ENCODE results near the gene WRAP73. TPM values are rescaled to one million over a fixed set of nuclear protein-coding genes. Genes with fewer than 3 reads are reported as not detected.

WRAP73 gene, protein sequence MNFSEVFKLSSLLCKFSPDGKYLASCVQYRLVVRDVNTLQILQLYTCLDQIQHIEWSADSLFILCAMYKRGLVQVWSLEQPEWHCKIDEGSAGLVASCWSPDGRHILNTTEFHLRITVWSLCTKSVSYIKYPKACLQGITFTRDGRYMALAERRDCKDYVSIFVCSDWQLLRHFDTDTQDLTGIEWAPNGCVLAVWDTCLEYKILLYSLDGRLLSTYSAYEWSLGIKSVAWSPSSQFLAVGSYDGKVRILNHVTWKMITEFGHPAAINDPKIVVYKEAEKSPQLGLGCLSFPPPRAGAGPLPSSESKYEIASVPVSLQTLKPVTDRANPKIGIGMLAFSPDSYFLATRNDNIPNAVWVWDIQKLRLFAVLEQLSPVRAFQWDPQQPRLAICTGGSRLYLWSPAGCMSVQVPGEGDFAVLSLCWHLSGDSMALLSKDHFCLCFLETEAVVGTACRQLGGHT
- 10 to 100 TPM; 26.1 to 30.7 TPM for total RNA-seq
- 33.8 TPM for polyA plus RNA-seq

DNA sequence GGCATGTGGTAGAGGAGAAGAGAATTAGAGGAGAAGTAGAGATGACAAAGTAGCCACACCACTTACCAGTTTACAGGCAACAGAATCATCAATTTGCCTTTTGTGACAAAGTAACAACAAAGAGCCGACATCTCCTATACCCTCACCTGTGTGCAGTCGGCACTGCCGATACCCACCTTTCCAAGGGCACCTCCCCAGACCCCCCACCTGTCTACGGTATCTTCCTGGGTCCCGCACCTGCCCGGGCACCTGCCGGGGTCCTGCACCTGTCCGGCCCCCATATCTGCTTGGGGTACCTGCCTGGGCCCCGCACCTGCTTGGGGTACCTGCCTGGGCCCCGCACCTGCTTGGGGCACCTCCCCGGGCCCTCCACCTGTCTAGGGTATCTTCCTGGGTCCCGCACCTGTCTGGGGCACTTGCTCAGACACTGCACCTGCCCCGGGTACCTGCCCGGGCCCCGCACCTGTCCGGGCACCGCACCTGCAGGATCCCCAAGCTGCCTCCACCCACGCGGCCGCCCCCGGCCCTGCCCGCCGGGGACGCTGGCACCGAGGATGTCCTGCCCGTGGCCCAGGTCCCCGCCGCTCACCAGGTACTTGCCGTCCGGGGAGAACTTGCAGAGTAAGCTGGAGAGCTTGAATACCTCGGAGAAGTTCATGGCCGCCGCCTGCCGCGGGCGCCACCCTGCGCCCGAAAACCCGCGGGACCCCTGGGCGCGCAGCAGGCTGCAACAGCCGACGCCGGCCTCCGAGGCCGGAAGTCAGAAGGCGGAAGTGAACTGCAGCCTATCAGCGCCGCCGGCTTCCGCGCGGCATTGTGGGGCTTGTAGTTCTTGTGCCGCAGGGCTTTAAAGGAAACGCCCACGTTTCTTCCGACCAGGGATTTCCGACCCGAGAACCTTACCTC, at the start of gene WRAP73:
WRAP73 (minus strand) TSS at position 762 of the 906 bp plus-strand sequence; CDS start at position 658, 104 bp downstream.
- ChIA-PET POLR2A (no interaction called here), CTCF (interaction anchor here (1.0 kb wide), 1 partner anchor 31 kb away, joined by 4 read pairs; no protein-coding TSS in a partner anchor)
- no peaks in the 10 kb centered on the region for H3K9me3 Mint-ChIP-seq
- peak within 1 kb of the TSS; percentile 39 to 85 (median 78) for H3K27ac Mint-ChIP-seq
- H3K4me1 Mint-ChIP-seq: peaks cover 23 to 43% (median 32%) of the 10 kb centered on the region in 3 donors
- peak within 1 kb of the TSS; percentile 68 for H3K27ac ChIP-seq (ENCODE audit: low read depth, low read length)
- H3K9me3 ChIP-seq (ENCODE audit: low read length): no peaks in the 10 kb centered on the region
- H3K4me3 ChIP-seq (ENCODE audit: low read length): peak within 1 kb of the TSS; percentile 88
- H3K4me1 ChIP-seq (ENCODE audit: insufficient read depth, low read length): peaks cover 32% of the 10 kb centered on the region
- peaks cover 10% of the 10 kb centered on the region for H3K36me3 ChIP-seq (ENCODE audit: insufficient read depth, low read length)
- DNase-seq: peak; percentile 78 to 91 (median 87)
- H3K27me3 Mint-ChIP-seq: peaks cover 19 to 24% of the 10 kb centered on the region in 2 donors
- H3K4me3 Mint-ChIP-seq: peak within 1 kb of the TSS; percentile 80 to 93 (median 85)
- peaks cover 0 to 39% (median 6%) of the 10 kb centered on the region in 3 donors for H3K36me3 Mint-ChIP-seq
- peaks cover 20% of the 10 kb centered on the region for H3K27me3 ChIP-seq (ENCODE audit: insufficient read depth, low read length, poor library complexity, severe bottlenecking)

DNA sequence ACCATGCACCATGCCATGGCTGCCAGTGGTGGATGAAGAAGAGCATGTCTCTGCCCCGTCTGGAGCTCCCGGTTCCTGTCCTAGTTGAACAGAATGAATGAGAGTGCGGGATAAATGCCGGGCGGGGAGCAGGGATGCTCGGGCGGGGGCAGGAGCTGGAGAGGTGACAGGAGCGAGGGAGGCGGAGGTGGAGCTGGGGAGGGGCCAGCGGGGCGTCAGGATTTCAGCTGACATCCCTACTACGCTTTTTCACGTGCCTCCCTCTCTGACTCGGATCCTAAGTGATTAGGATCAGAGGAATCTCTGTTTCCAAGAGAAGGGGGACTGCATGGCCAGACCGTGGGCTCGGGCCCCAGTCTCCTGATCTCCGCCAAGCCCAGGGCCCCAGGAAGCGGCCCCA, 49.7 kb upstream of the WRAP73 start:
- no peak overlapping the region for H3K4me3 Mint-ChIP-seq
- POLR2A ChIA-PET: no interaction called here
- no peaks in the 10 kb centered on the region for H3K9me3 Mint-ChIP-seq

DNA sequence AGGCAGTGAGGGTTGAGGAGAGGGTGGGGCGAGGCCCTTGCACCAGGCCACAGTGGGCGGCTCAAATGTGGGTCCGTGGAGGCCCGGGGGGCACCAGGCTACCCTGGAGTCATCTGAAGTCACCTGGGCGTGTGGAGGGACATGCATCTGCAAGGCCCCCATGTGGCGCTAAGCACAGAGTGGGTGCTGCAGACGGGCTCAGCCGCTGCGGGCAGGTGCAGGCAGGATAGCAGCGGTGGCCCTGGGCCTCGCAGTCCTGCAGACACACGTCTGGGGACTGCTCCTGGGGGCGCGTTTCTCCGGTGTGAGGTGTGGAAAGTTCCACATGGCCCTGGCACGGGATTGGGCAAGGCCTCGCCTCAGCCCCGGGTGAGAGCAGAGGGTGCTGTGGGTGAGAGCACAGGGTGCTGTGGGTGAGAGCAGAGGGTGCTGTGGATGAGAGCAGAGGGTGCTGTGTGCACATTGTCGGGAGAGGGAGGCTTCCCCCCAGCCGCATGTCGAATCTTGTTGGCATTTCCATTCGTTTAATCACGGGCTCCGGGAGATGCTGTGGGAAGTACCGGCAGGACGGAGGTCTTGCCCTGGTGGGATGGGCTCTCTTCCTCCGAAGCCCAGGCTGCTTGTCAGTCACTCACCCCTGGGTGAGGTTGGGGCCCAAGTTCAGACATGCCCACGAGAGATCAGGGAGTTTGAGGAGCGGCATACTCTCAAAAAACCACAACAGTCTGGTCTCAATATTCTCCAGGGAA, 48.9 kb upstream of the WRAP73 start:
- no peak overlapping the region for H3K4me3 Mint-ChIP-seq
- H3K27ac ChIP-seq (ENCODE audit: low read depth, low read length): no peak overlapping the region
- no peak overlapping the region for H3K27ac Mint-ChIP-seq
- H3K27me3 Mint-ChIP-seq: peaks cover 4 to 10% of the 10 kb centered on the region in 2 donors
- H3K4me1 ChIP-seq (ENCODE audit: insufficient read depth, low read length): no peaks in the 10 kb centered on the region
- H3K36me3 Mint-ChIP-seq: no peaks in the 10 kb centered on the region
- H3K36me3 ChIP-seq (ENCODE audit: insufficient read depth, low read length): no peaks in the 10 kb centered on the region
- no peaks in the 10 kb centered on the region for H3K9me3 Mint-ChIP-seq
- H3K27me3 ChIP-seq (ENCODE audit: insufficient read depth, low read length, poor library complexity, severe bottlenecking): no peaks in the 10 kb centered on the region
- ChIA-PET POLR2A (no interaction called here), CTCF (no interaction called here)
- no peaks in the 10 kb centered on the region for H3K9me3 ChIP-seq (ENCODE audit: low read length)
- no peak for DNase-seq
- no peak overlapping the region for H3K4me3 ChIP-seq (ENCODE audit: low read length)
- H3K4me1 Mint-ChIP-seq: peaks cover 0 to 4% (median 3%) of the 10 kb centered on the region in 3 donors

More for the DNA sequence above, 49.7 kb upstream of the WRAP73 start:
- Histone ChIP-seq H3K27ac (ENCODE audit: low read depth, low read length) (no peak overlapping the region), H3K36me3 (ENCODE audit: insufficient read depth, low read length) (no peaks in the 10 kb centered on the region), H3K9me3 (ENCODE audit: low read length) (no peaks in the 10 kb centered on the region), H3K4me3 (ENCODE audit: low read length) (no peak overlapping the region), H3K27me3 (ENCODE audit: insufficient read depth, low read length, poor library complexity, severe bottlenecking) (no peaks in the 10 kb centered on the region), H3K4me1 (ENCODE audit: insufficient read depth, low read length) (no peaks in the 10 kb centered on the region)
- Mint-ChIP-seq H3K36me3 (no peaks in the 10 kb centered on the region), H3K4me1 (peaks cover 4 to 9% (median 4%) of the 10 kb centered on the region in 3 donors), H3K27ac (no peak overlapping the region), H3K27me3 (peaks cover 4 to 13% of the 10 kb centered on the region in 2 donors)
- no peak for DNase-seq
- CTCF ChIA-PET: no interaction called here

DNA sequence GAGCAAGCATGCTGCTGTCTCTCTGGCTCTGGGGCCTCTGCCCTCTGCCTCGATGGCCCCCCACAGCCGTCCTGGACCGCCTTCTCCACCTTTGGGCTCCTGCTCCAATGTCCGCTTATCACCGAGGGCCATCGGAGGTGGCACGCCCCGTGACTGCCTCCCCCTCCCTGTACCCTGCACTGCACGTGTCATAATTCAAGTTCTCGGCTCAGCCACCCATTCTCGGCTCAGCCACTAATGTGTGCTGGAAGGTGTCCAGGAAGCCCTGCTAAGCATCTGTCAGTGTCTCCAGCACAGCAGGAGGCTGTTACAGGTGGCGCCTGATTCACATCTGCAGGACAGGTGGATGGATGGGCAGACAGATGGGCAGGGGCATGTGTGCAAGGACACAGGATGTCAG, 47.9 kb upstream of the WRAP73 start:
- H3K27me3 ChIP-seq (ENCODE audit: insufficient read depth, low read length, poor library complexity, severe bottlenecking): no peaks in the 10 kb centered on the region
- H3K4me1 ChIP-seq (ENCODE audit: insufficient read depth, low read length): no peaks in the 10 kb centered on the region
- Mint-ChIP-seq H3K27me3 (peaks cover 4 to 10% of the 10 kb centered on the region in 2 donors), H3K4me3 (no peak overlapping the region), H3K9me3 (no peaks in the 10 kb centered on the region), H3K4me1 (peaks cover 0 to 4% (median 3%) of the 10 kb centered on the region in 3 donors), H3K27ac (no peak overlapping the region), H3K36me3 (no peaks in the 10 kb centered on the region)
- no peaks in the 10 kb centered on the region for H3K9me3 ChIP-seq (ENCODE audit: low read length)
- no peak for DNase-seq
- H3K36me3 ChIP-seq (ENCODE audit: insufficient read depth, low read length): no peaks in the 10 kb centered on the region
- POLR2A ChIA-PET: no interaction called here
- no peak overlapping the region for H3K4me3 ChIP-seq (ENCODE audit: low read length)
- CTCF ChIA-PET: no interaction called here
- H3K27ac ChIP-seq (ENCODE audit: low read depth, low read length): no peak overlapping the region

DNA sequence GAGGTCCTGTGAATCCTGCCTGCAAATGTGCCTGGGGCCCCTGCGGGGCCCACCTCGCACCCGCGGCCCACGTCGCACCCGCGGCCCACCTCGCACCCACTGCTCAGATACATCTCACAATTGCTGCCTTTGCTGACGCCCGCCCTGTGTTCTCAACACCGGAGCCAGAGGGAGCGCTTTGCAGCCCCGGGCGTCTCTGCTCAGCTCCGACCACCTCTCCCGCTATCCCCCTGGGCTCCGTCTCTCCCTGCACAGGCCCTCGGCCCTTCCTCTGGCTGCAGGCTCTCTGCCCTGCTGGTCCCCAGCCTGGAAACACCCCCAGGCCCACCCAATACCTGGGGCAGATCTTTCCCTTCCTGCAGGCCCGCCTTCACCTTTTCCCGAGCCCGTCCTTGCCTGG, 47.2 kb upstream of the WRAP73 start:
- Mint-ChIP-seq H3K27me3 (peaks cover 4 to 10% of the 10 kb centered on the region in 2 donors), H3K9me3 (no peaks in the 10 kb centered on the region), H3K4me3 (no peak overlapping the region), H3K27ac (peak overlapping the region in 1 of 8 donors; percentile 75), H3K4me1 (peaks cover 0 to 4% (median 3%) of the 10 kb centered on the region in 3 donors), H3K36me3 (no peaks in the 10 kb centered on the region)
- Histone ChIP-seq H3K4me1 (ENCODE audit: insufficient read depth, low read length) (no peaks in the 10 kb centered on the region), H3K36me3 (ENCODE audit: insufficient read depth, low read length) (no peaks in the 10 kb centered on the region), H3K4me3 (ENCODE audit: low read length) (no peak overlapping the region), H3K27ac (ENCODE audit: low read depth, low read length) (no peak overlapping the region), H3K9me3 (ENCODE audit: low read length) (no peaks in the 10 kb centered on the region), H3K27me3 (ENCODE audit: insufficient read depth, low read length, poor library complexity, severe bottlenecking) (no peaks in the 10 kb centered on the region)
- POLR2A ChIA-PET: no interaction called here
- CTCF ChIA-PET: no interaction called here
- DNase-seq: no peak

DNA sequence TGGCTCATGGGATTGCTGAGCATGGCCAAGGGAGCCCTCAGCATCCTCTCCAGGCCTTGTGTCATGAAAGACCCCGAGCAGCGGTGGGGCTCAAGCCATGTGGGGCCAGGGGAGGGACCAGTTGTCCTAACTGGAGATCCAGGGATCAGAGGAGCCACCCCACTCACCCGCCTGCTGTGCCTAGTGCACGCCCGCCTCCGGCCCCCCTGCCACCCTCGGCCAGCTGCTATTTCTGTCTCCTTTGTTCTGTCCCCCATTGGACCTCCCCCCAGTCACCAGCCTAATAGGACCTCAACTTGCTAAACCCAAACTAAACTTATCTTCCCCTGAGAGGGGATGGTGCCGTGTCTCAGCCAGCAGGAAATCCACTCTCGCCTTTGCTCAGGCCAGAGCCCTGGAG, 46.8 kb upstream of the WRAP73 start:
- Histone ChIP-seq H3K27ac (ENCODE audit: low read depth, low read length) (no peak overlapping the region), H3K4me1 (ENCODE audit: insufficient read depth, low read length) (no peaks in the 10 kb centered on the region), H3K27me3 (ENCODE audit: insufficient read depth, low read length, poor library complexity, severe bottlenecking) (no peaks in the 10 kb centered on the region), H3K9me3 (ENCODE audit: low read length) (no peaks in the 10 kb centered on the region), H3K36me3 (ENCODE audit: insufficient read depth, low read length) (no peaks in the 10 kb centered on the region), H3K4me3 (ENCODE audit: low read length) (no peak overlapping the region)
- Mint-ChIP-seq H3K27ac (peak overlapping the region in 1 of 8 donors; percentile 75), H3K27me3 (peaks cover 4 to 10% of the 10 kb centered on the region in 2 donors), H3K9me3 (peaks cover 0 to 2% (median 0%) of the 10 kb centered on the region in 5 donors), H3K36me3 (no peaks in the 10 kb centered on the region), H3K4me3 (no peak overlapping the region), H3K4me1 (peaks cover 0 to 4% (median 3%) of the 10 kb centered on the region in 3 donors)
- no peak for DNase-seq
- ChIA-PET CTCF (no interaction called here), POLR2A (no interaction called here)

DNA sequence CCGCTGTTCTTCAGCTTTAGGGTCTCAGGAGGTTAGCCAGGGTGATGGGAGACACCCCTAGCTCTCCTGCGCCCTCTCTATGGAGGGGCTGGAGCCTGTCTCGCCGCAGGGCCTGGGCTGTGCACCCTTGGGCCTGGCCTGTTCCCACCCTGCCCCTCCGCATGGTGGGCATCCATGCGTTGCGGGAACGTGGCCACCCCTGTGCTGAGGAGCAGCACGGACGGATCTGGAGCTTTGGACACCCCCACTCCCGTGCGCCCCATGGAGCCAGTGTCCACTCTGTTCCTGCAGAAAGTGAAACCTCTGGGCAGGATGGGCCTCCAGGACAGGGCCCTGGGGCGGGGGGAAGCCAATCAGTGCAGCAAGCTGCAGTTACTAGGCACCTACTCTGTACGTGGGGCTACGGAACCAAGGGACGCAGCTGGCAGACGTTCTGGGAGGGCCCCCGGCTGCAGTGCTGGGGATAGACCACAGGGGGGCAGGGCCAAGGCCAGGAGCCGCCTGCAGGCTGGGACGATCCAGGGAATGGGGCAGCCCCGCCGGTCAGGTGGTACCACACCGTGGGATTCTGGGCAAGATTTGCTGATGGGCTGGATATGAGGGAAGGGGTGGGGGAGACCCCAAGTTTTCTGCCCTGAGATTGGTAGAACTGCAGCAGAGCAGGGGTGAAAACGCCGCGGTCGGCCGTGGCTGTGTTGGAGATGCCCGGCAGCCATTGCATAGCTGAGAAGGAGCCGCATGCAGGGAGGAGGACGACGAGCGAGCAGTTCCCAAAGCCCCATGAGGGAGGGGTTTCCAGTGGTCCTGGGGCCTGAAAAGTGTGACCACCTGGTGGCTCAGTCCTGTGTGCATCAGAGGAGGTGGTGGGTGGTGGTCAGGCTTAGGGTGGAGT, 45.7 kb upstream of the WRAP73 start:
- H3K4me3 ChIP-seq (ENCODE audit: low read length): no peak overlapping the region
- H3K27me3 ChIP-seq (ENCODE audit: insufficient read depth, low read length, poor library complexity, severe bottlenecking): no peaks in the 10 kb centered on the region
- H3K4me3 Mint-ChIP-seq: peak overlapping the region in 6 of 7 donors; percentile 3 to 61 (median 38)
- peaks cover 0 to 2% (median 0%) of the 10 kb centered on the region in 5 donors for H3K9me3 Mint-ChIP-seq
- H3K27me3 Mint-ChIP-seq: peaks cover 4 to 10% of the 10 kb centered on the region in 2 donors
- peak in 1 of 5 donors; percentile 11 for DNase-seq
- H3K9me3 ChIP-seq (ENCODE audit: low read length): no peaks in the 10 kb centered on the region
- peaks cover 0 to 4% (median 3%) of the 10 kb centered on the region in 3 donors for H3K4me1 Mint-ChIP-seq
- H3K27ac Mint-ChIP-seq: no peak overlapping the region
- ChIA-PET POLR2A (no interaction called here), CTCF (interaction anchor here (0.6 kb wide), 1 partner anchor 9 kb away, joined by 3 read pairs; no protein-coding TSS in a partner anchor)
- H3K36me3 Mint-ChIP-seq: no peaks in the 10 kb centered on the region
- H3K36me3 ChIP-seq (ENCODE audit: insufficient read depth, low read length): no peaks in the 10 kb centered on the region
- no peak overlapping the region for H3K27ac ChIP-seq (ENCODE audit: low read depth, low read length)
- no peaks in the 10 kb centered on the region for H3K4me1 ChIP-seq (ENCODE audit: insufficient read depth, low read length)
